Activated CD4-positive, alpha-beta T cell treated with anti-CD3 and anti-CD28 coated beads, Interleukin-2, Interleukin-4, amounts not matched to agents 100 ng/mL and 50 ng/mL, durations not matched to agents 16 hours and 8 hours (primary cell): ENCODE measurements around the gene SGK2.
A peak's percentile ranks its signal among the peaks of the same experiment; 100 is the strongest.
"Not testable (repeated sequence)": the region's sequence is repeated elsewhere in the genome, so short reads cannot be mapped to it uniquely, and the experiment has no call there.

Source experiments
- DNase-seq: peaks from one replicate; pipeline ENCODE4 v3.0.0-alpha.2; 2020; ENCODE audit warnings: low spot score

The SGK2 gene

GRCh38 chr20:43563991-43564390 lies 5.2 kb downstream of the SGK2 start:
- no peak for DNase-seq

GRCh38 chr20:43564455-43564854 lies 5.6 kb downstream of the SGK2 start:
- DNase-seq: no peak

GRCh38 chr20:43564993-43565757 lies 6.3 kb downstream of the SGK2 start:
- DNase-seq: no peak

- DNase-seq: no peak
Observed at GRCh38 chr20:43565758-43566104, 6.9 kb downstream of the SGK2 start.

GRCh38 chr20:43567477-43567876 lies 8.7 kb downstream of the SGK2 start:
- DNase-seq: no peak

- no peak for DNase-seq
Observed at GRCh38 chr20:43568706-43569105, 9.9 kb downstream of the SGK2 start.

- DNase-seq: no peak
Observed at GRCh38 chr20:43569282-43569681, 10.5 kb downstream of the SGK2 start.

- DNase-seq: no peak
Observed at GRCh38 chr20:43570496-43570895, 11.7 kb downstream of the SGK2 start.

GRCh38 chr20:43571310-43571709 lies 12.5 kb downstream of the SGK2 start:
- no peak for DNase-seq

- no peak for DNase-seq
Observed at GRCh38 chr20:43571771-43572170, 12.9 kb downstream of the SGK2 start.

GRCh38 chr20:43572891-43573290 lies 14.1 kb downstream of the SGK2 start:
- no peak for DNase-seq

- no peak for DNase-seq
Observed at GRCh38 chr20:43576108-43576507, 17.3 kb downstream of the SGK2 start.

- no peak for DNase-seq
Observed at GRCh38 chr20:43579861-43580793, 21.3 kb downstream of the SGK2 start.

GRCh38 chr20:43583133-43583864 lies 24.5 kb downstream of the SGK2 start:
- no peak for DNase-seq

- DNase-seq: no peak
Observed at GRCh38 chr20:43583982-43584432, 25.2 kb downstream of the SGK2 start.

GRCh38 chr20:43584448-43585136 lies 25.8 kb downstream of the SGK2 start:
- no peak for DNase-seq

GRCh38 chr20:43586641-43587040 lies 27.8 kb downstream of the SGK2 start:
- DNase-seq: no peak

- not testable (repeated sequence) for DNase-seq
Observed at GRCh38 chr20:43588526-43588925, 29.7 kb downstream of the SGK2 start.

GRCh38 chr20:43590036-43590391 lies 31.2 kb downstream of the SGK2 start:
- peak; percentile 11 for DNase-seq

- peak; percentile 91 for DNase-seq
Observed at GRCh38 chr20:43590392-43591303, 31.8 kb downstream of the SGK2 start, which contains the start of gene IFT52. Gene IFT52 (plus strand): TSS chr20:43590937. CDS start chr20:43594699, 3,762 bp downstream.

- not testable (repeated sequence) for DNase-seq
Observed at GRCh38 chr20:43601960-43602359, 43.1 kb downstream of the SGK2 start.
